ENCODE measurements around the gene TMEM86B.

The TMEM86B gene

GRCh38 chr19:55228403-55229031 is at the start of gene TMEM86B:
Gene TMEM86B, minus strand, starts transcription at chr19:55228763. Its CDS starts 22 bp downstream, at chr19:55228741.
- DNase-seq (ENCODE audit: low spot score) = no peak

DNA sequence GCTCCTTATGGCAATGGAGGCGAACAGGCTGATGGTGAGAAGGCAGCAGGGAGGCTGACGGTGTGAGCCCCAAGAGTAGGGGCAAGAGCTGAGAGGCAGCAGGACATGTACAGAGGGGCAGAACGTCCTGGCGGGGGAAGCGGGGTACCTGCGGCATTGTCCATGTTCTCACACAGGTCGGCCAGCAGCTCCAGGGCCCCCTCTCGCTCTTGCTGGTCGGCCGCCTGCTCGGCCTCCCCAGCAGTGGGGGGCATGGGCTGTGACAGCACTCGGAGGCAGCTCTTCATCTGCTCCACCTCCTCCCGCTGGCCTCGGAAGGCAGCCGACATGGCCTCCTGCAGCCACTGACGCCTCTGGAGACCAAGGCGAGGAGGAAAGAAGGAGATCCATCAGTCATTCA is 48.9 kb upstream of the TMEM86B start:
- no peak for DNase-seq (ENCODE audit: low spot score)

GRCh38 chr19:55276720-55277430 is 48.3 kb upstream of the TMEM86B start:
- no peak for DNase-seq (ENCODE audit: low spot score)

DNA sequence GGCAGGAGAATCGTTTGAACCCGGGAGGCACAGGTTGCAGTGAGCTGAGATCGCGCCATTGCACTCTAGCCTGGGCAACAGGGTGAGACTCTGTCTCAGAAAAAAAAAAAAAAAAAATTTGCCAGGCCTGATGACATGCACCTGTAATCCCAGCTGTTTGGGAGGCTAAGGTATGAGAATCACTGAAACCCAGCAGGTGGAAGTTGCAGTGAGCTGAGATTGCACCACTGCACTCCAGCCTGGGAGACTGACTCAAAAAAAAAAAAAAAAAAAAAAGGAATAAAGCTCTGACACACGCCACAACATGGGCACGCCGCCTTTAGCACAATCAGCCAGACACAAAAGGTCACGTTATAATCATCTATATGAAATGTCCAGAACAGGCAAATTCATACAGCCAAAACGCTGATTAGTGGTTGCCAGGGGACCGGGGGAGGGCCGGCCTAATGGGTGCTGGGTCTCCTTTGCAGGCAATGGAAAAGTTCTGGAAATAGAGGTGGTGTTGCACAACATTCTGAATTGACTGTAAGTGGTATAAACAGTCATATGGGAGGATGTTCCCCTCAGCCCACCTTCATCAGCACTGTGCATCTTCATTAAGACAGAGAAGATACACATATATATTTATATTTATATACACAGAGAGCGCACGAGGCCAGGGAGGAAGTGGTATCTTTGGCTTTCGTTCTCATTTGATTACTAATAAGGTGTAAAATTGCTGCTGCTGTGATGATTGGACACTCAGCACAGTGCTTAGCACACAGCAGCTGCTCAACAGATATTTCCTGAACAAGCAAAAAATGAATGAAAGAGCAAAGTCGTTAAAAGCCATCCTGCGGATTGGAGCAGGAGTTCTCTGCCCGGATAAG is 47.5 kb upstream of the TMEM86B start:
- no peak for DNase-seq (ENCODE audit: low spot score)

- no peak for DNase-seq (ENCODE audit: low spot score)
These were observed 45.6 kb upstream of the TMEM86B start for GRCh38 chr19:55273978-55274707.

DNA sequence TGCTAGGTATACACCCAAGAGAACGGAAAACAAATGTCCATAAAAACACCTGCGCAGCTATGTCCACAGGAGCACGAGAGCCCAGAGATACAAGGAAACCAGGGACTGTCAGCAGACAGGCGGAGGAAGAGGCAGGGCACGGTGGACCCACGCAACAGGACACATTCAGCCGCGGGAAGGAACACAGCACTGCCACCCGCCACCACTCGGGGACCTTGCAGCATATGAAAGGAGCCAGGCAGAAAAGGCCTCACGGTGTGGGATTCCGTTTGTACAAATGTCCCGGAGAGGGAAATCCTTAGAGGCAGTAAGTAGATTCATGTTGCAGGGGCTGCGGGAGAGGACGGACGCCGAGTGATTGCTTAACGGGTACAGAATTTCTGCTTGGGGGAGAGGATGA is 43.6 kb upstream of the TMEM86B start:
- DNase-seq (ENCODE audit: low spot score) = no peak

- no peak for DNase-seq (ENCODE audit: low spot score)
These were observed 41.8 kb upstream of the TMEM86B start for GRCh38 chr19:55270172-55270942.

- DNase-seq (ENCODE audit: low spot score) = no peak
These were observed 40.7 kb upstream of the TMEM86B start for GRCh38 chr19:55269299-55269698.

DNA sequence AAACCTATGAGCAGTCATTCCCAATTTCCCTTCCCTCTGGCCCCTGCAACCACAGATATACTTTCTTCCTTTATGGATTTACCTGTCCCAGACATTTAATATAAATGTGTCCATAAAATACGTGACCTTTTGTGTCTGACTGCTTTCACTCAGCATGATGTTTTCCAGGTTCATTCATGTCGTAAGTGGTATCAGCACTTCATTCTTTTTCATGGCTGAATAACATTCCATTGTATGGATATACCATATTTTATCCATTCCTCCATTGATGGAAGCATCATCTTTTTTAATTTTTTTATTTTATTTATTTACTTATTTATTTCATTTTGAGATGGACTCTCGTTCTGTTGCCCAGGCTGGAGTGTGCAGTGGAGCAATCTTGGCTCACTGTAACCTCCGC is 38.3 kb upstream of the TMEM86B start:
- DNase-seq (ENCODE audit: low spot score) = no peak

DNA sequence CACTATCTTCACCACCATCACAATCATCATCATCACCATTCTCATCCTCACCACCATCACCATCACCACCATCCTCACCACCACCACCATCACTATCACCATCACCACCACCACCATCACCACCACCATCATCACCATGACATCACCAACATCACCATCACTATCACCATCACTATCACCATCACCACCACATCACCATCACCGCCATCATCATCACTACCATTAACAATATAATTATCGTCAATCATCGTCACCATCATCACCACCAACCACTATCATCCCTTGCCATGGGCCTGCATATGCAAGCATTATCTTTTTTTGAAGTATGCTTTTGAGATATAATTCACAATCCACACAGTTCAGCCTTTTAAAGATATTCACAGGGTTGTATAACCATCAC is 37.8 kb upstream of the TMEM86B start:
- no peak for DNase-seq (ENCODE audit: low spot score)

- no peak for DNase-seq (ENCODE audit: low spot score)
These were observed 37.3 kb upstream of the TMEM86B start for GRCh38 chr19:55265723-55266386.

DNA sequence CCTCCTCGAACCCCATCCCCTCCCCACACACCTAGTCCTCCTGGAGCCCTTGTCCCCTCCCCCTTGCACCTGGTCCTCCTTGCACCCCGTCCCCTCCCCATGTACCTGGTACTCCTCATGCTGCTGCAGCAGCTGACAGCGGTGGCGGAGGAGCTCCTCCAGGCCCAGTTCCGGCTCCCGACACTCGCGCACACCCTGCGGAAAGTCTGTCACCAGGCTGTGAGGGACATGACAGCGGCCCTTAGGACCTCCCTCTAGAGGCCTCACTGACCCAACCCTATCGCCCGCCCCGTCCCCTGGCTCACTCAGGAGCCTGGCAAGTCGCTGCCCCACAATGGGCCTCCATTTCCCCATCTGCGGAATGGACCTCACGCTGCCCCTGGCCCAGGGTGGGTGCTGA is 36.6 kb upstream of the TMEM86B start:
- no peak for DNase-seq (ENCODE audit: low spot score)

DNA sequence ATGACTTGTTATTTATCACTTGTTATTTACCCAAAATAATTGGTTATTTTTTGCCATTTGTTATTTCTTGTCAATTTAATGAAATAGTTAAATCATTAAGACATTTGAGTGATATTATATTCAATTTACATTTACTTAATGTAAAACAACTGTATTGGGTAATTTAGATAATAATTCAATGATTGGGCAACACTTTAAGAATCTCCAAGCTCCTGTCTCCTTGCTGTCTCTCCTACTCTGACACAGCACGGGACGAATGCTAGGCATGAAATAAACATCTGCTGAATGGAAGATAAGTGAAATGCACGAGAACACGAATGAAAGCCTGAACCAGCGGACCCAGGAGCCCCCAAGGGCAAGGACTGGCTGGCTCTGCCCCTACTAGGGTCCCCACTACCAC is 36.0 kb upstream of the TMEM86B start:
- no peak for DNase-seq (ENCODE audit: low spot score)

DNA sequence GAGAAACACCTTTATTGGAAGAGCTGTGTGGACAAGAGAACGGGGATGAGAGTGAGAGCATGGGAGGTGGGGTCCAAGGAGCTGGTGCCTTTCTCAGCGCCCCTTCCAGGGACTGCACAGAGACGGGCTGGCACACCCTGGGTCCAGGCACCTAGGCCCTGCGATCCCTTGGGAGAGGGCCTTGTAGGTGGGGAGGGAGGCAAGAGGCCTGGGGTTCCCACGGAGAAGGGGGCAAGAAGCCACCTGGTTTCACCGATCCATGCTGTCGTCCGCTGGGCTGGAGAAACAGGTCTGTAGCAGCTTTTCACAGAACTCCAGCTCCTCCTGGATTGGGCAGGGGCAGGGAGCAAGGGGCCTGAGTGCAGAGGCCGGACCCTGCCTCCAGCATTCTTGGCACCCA is 33.8 kb upstream of the TMEM86B start:
- DNase-seq (ENCODE audit: low spot score) = no peak

DNA sequence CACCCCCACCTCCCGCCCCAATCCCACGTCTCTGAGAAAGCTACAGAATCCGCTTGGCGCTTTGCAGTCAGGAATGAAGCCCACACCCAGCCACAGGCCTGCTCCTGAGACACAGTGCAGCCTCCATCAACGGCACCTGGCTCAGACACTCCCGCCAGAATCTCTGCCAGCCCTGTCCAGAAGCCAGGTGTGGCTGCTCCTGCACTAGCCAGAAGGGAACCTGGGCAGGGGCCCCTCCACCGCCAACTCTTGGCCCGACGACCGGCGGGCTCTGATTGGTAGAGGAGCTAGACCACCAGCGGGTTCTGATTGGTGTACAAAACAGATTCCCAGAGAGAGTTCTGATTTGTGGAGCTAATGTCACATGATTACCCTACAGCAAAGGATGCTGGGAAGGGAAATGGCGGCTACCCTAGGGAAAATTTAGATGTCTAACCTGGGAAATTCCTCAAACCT is 33.1 kb upstream of the TMEM86B start:
- DNase-seq (ENCODE audit: low spot score) = no peak

DNA sequence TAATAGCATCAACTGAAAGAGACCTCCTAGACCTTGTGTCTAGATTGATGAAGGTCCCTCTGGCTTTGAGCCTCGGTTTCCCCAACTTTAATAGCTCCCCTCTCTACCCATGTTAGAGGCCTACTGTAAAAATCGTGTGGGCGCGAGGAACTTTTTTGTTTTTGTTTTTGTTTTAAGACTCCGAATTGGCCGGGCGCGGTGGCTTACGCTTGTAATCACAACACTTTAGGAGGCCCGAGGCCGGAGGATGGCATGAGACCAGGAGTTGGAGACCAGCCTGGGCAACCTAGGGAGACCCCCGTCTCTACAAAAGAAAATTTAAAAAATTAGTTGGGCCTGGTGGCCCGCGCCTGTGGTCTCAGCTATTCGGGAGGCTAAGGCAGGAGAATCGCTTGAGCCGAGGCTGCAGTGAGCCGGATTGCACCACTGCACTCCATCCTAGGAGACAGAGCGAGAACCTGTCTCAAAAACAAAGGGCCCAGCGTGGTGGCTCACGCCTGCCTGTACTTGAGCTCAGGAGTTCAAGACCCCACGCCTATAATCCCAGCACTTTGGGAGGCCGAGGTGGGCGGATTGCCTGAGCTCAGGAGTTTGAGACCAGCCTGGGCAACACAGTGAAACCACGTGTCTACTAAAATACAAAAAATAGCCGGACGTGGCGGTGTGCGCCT is 31.1 kb upstream of the TMEM86B start:
- DNase-seq (ENCODE audit: low spot score) = no peak

- peak; percentile 94 for DNase-seq (ENCODE audit: low spot score)
These were observed 30.4 kb upstream of the TMEM86B start, which contains the start of gene PPP6R1 for GRCh38 chr19:55258828-55259539. Gene PPP6R1, minus strand, starts transcription at chr19:55259017. Its CDS starts 11,914 bp downstream, at chr19:55247103.

DNA sequence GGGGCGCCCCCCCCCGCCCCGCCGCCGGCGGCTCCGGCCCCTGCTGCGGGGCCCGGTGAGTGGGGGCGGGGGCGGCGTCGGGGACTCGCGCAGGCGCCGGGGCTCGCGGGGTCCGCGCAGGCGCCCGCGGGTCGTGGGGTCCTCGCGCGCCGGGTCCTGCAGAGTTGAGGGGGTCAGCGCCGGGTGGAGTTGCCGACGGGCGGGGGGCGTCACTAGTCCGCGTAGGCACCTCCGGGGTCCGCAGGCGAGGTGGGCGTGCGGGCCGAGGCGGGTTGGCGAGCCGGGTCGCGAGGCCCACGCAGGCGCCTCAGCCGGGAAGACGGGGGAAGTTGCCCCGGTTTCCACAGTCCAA is 29.9 kb upstream of the TMEM86B start:
- DNase-seq (ENCODE audit: low spot score) = peak; percentile 29

All from CD4-positive, alpha-beta T cell treated with Interleukin-6 at 100 ng/mL for 8 hours (primary cell).